ENCODE measurements around the gene SORCS2.

GRCh38 chr4:7699825-7700224, 507.5 kb downstream of the SORCS2 start:
- no peak for TF ChIP-seq POLR2A (IDR thresholded peaks at IDR 0.05)
- TF ChIP-seq CTCF (IDR thresholded peaks at IDR 0.05): no peak

Data from uterus (tissue), 2 donors.